DND-41 (cell line): Measurements from ENCODE around the gene TMEM74B.

Experiments
- CTCF ChIP-seq: IDR thresholded peaks from 2 replicates; pipeline ENCODE4 v1.5.1; 2012; ENCODE audit warnings: borderline replicate concordance, low read length, moderate library complexity, mild to moderate bottlenecking; ENCODE audit not compliant: poor library complexity, severe bottlenecking; ENCODE audit errors: extremely low read depth
- EZH2 ChIP-seq: IDR thresholded peaks from 3 replicates; pipeline ENCODE4 v1.6.1; 2012; ENCODE audit warnings: borderline replicate concordance, low read depth, mild to moderate bottlenecking, moderate library complexity, low read length, inconsistent platforms; ENCODE audit not compliant: severe bottlenecking

DNA sequence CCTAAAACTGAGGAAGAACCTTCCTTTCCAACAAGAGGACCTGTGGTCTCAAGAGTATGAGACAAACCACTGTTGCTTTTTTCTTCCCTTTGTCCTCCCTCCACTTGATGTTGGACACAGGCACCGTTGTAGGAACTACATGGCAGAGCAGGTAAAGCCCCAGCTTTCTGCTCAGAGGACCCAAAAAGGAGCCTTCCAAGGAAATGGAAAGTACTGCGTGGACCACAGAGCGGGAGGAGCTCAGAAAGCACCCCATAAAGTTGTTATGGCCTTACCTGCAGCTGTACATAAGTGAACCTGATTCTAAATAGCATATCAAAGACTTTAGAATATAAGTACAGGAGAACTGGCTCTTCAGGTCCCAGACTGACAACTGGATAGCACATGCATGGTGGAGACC lies 29.4 kb downstream of the TMEM74B start:
- no peak for TF ChIP-seq CTCF
- TF ChIP-seq EZH2 = no peak
